Progenitor cell of endocrine pancreas (in vitro differentiated cells): ENCODE results near the gene TLK2. TPM values are rescaled to one million over a fixed set of nuclear protein-coding genes. Genes with fewer than 3 reads are reported as not detected.
"Not testable (repeated sequence)": the region's sequence is repeated elsewhere in the genome, so short reads cannot be mapped to it uniquely, and the experiment has no call there.

Experiments used
- DNase-seq: peaks from one replicate; pipeline ENCODE4 v3.0.0; 2021; ENCODE audit warnings: low spot score; ENCODE audit not compliant: unreplicated experiment
- H3K27ac Mint-ChIP-seq: 2 replicates; pipeline ENCODE4 v1.8.0; 2021; ENCODE audit warnings: mild to moderate bottlenecking, moderate library complexity, mixed read lengths
- H3K27me3 Mint-ChIP-seq: 2 replicates; pipeline ENCODE4 v1.8.0; 2021; ENCODE audit warnings: mixed read lengths
- H3K36me3 Mint-ChIP-seq: 2 replicates; pipeline ENCODE4 v1.8.0; 2022; ENCODE audit warnings: mixed read lengths; ENCODE audit not compliant: insufficient read depth
- H3K4me1 Mint-ChIP-seq: 2 replicates; pipeline ENCODE4 v1.8.0; 2021; ENCODE audit warnings: low read depth, mixed read lengths
- H3K4me3 Mint-ChIP-seq: 2 replicates; pipeline ENCODE4 v1.8.0; 2021; ENCODE audit warnings: low read depth, mild to moderate bottlenecking, moderate library complexity, mixed read lengths
- H3K9me3 Mint-ChIP-seq: 2 replicates; pipeline ENCODE4 v1.8.0; 2021; ENCODE audit warnings: low read depth, mixed read lengths
- CTCF ChIP-seq: fragments of 200-600 bp; sonication (generic); IDR thresholded peaks from one replicate; pipeline ENCODE4 v1.5.0; 2021; ENCODE audit warnings: antibody characterized with exemption, mild to moderate bottlenecking; ENCODE audit not compliant: unreplicated experiment
- total RNA-seq: library from RNA; stranded (reverse); gene quantifications from 2 replicates; pipeline ENCODE4 v1.2.1, GENCODE V29; 2021

TLK2 gene
- total RNA-seq, 1 donor from 2014 or later, result 70.1 TPM

DNA sequence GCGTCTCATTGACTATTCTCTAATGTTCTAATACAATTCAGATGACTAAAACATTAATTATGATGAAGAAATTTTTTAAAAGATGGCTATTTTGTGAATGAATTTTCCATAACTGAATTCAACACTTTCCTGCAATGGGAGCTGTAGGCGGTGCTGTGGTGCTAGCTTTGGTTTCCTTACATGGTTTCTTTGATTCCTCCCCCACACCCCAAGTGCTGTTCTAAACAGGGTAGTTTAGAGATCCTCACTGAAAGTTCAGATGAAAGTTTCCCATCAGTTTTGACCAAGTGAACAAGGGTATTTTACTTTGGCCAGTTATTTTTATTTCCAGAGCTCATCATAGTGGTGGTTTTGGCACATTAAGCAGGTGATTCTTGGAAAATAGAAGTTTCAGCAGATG, 122.8 kb downstream of the TLK2 start:
- no peaks in the 10 kb centered on the region for H3K27me3 Mint-ChIP-seq
- no peak for TF ChIP-seq CTCF
- H3K4me1 Mint-ChIP-seq, result peaks cover 3% of the 10 kb centered on the region
- peaks cover 4% of the 10 kb centered on the region for H3K9me3 Mint-ChIP-seq
- H3K27ac Mint-ChIP-seq, result no peak overlapping the region
- no peak overlapping the region for H3K4me3 Mint-ChIP-seq
- peaks cover 43% of the 10 kb centered on the region for H3K36me3 Mint-ChIP-seq
- no peak for DNase-seq

DNA sequence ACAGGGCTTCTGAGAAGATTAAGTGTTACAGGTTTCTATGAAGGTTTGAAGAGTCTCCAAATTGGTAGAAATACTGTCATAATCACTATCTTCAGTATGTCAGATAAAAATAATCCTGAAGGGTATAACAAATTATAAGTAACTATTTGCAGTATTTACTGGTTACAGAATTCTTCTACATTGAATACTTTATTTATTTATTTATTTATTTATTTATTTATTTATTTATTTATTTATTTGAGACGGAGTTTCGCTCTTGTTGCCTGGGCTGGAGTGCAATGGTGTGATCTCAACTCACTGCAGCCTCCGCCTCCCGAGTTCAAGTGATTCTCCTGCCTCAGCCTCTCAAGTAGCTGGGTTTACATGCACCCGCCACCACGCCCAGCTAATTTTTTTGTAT, 125.2 kb downstream of the TLK2 start:
- peaks cover 36% of the 10 kb centered on the region for H3K36me3 Mint-ChIP-seq
- not testable (repeated sequence) for H3K27ac Mint-ChIP-seq

GRCh38 chr17:62605588-62605987, 127.0 kb downstream of the TLK2 start:
- H3K4me3 Mint-ChIP-seq, result no peak overlapping the region
- peaks cover 32% of the 10 kb centered on the region for H3K36me3 Mint-ChIP-seq
- no peak for TF ChIP-seq CTCF
- DNase-seq, result no peak
- no peaks in the 10 kb centered on the region for H3K9me3 Mint-ChIP-seq
- H3K4me1 Mint-ChIP-seq, result peaks cover 2% of the 10 kb centered on the region
- no peak overlapping the region for H3K27ac Mint-ChIP-seq
- no peaks in the 10 kb centered on the region for H3K27me3 Mint-ChIP-seq

More for the DNA sequence above, 125.2 kb downstream of the TLK2 start:
- H3K4me3 Mint-ChIP-seq, H3K27me3 Mint-ChIP-seq, H3K9me3 Mint-ChIP-seq, DNase-seq, H3K4me1 Mint-ChIP-seq: not testable (repeated sequence)

DNA sequence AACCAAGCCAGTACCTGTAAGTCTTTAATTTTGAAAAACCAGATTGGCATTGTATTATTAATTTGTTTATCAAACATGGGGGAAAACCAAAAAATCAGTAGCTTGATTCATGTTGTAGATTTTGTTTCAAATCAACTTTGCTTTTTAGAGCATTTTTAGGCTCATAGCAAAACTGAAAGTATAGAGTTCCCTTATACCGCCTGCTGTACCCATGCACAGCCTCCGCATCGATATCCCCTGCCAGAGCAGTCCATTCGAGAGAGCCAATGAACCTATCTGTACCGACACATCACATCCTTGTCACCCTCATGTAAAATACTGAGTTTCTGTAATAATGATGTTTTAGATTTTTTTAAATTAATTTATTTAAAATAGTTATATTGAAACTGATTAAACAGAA, 132.7 kb downstream of the TLK2 start:
- no peak overlapping the region for H3K27ac Mint-ChIP-seq
- peaks cover 26% of the 10 kb centered on the region for H3K36me3 Mint-ChIP-seq
- no peak for TF ChIP-seq CTCF
- DNase-seq, result no peak
- H3K4me3 Mint-ChIP-seq, result no peak overlapping the region
- H3K9me3 Mint-ChIP-seq, result no peaks in the 10 kb centered on the region
- H3K4me1 Mint-ChIP-seq, result no peaks in the 10 kb centered on the region
- H3K27me3 Mint-ChIP-seq, result no peaks in the 10 kb centered on the region

DNA sequence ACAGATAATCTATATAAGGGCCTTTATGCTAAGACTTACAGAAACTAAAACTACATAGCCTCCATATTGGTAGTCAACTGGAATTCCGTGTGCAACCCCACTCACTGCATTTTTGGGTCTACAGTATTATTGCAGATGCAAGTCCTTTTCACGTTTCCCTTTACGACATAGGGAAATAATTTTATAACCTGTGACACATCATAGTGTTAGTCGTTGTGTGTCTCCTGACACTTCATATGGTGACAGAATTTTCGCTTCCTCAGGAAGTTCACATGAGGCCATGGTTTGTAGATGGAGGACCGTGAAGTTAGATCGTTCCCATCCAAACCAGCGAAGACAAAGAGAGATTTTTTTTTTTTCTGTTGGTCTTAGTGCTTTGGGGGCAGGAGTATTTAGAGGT, 133.1 kb downstream of the TLK2 start:
- H3K9me3 Mint-ChIP-seq, result no peaks in the 10 kb centered on the region
- no peak overlapping the region for H3K4me3 Mint-ChIP-seq
- H3K4me1 Mint-ChIP-seq, result no peaks in the 10 kb centered on the region
- no peak for DNase-seq
- no peaks in the 10 kb centered on the region for H3K27me3 Mint-ChIP-seq
- H3K36me3 Mint-ChIP-seq, result peaks cover 23% of the 10 kb centered on the region
- no peak overlapping the region for H3K27ac Mint-ChIP-seq
- TF ChIP-seq CTCF, result no peak

- H3K4me3 Mint-ChIP-seq, DNase-seq, H3K27me3 Mint-ChIP-seq, H3K4me1 Mint-ChIP-seq, H3K9me3 Mint-ChIP-seq: not testable (repeated sequence)
- Mint-ChIP-seq H3K36me3 (peaks cover 20% of the 10 kb centered on the region), H3K27ac (peak overlapping the region; percentile 10)
These were observed 133.7 kb downstream of the TLK2 start for GRCh38 chr17:62612289-62612688.

- not testable (repeated sequence) for H3K27ac Mint-ChIP-seq, DNase-seq, H3K9me3 Mint-ChIP-seq, H3K27me3 Mint-ChIP-seq, H3K4me3 Mint-ChIP-seq
- Mint-ChIP-seq H3K4me1 (peaks cover 14% of the 10 kb centered on the region), H3K36me3 (peaks cover 15% of the 10 kb centered on the region)
These were observed 134.5 kb downstream of the TLK2 start for GRCh38 chr17:62613095-62613494.
